Natural killer cell (primary cell): ENCODE data around the gene PCIF1. TPM values are rescaled to one million over a fixed set of nuclear protein-coding genes. Genes with fewer than 3 reads are reported as not detected.

Experiments
- ATAC-seq, 3 donors: fragments of 150-1000 bp in 2 of 3; fragments of 200-7000 bp in 1 of 3; cut with Tn5 transposase; 1 replicate in 1 of 3; 2 replicates in 2 of 3; pipeline ENCODE4 v1.10.0; 2021; ENCODE audit warnings: mild to moderate bottlenecking in 2 of 3, moderate library complexity in 2 of 3
- DNase-seq, 2 donors: peaks; one replicate each; pipeline versions ENCODE4 v3.0.0 to v3.0.0-alpha.2; 2013 to 2021; ENCODE audit warnings: mixed read lengths in 1 of 2
- H3K27ac ChIP-seq: one replicate; pipeline ENCODE4 v1.5.1; 2013; ENCODE audit warnings: mild to moderate bottlenecking, low read length
- H3K27me3 ChIP-seq: one replicate; pipeline ENCODE4 v1.6.1; 2013; ENCODE audit warnings: low read length; ENCODE audit not compliant: control insufficient read depth, insufficient read depth
- H3K36me3 ChIP-seq: one replicate; pipeline ENCODE4 v1.6.1; 2013; ENCODE audit warnings: low read length; ENCODE audit not compliant: control insufficient read depth, insufficient read depth
- H3K4me1 ChIP-seq: one replicate; pipeline ENCODE4 v1.6.1; 2013; ENCODE audit warnings: low read length; ENCODE audit not compliant: control insufficient read depth, insufficient read depth
- H3K4me3 ChIP-seq: one replicate; pipeline ENCODE4 v1.5.1; 2013; ENCODE audit warnings: low read length
- H3K9me3 ChIP-seq: one replicate; pipeline ENCODE4 v1.6.1; 2013; ENCODE audit warnings: low read length; ENCODE audit not compliant: control insufficient read depth, insufficient read depth
- H3K27ac Mint-ChIP-seq, 2 donors: one replicate each; pipeline ENCODE4 v1.8.0; 2022; ENCODE audit warnings: mild to moderate bottlenecking in 2 of 2, mixed read lengths in 2 of 2, moderate library complexity in 1 of 2
- H3K27me3 Mint-ChIP-seq, 2 donors: one replicate each; pipeline ENCODE4 v1.8.0; 2022; ENCODE audit warnings: low read depth in 2 of 2, mixed read lengths in 2 of 2
- H3K36me3 Mint-ChIP-seq: one replicate; pipeline ENCODE4 v1.8.0; 2022; ENCODE audit warnings: mixed read lengths
- H3K4me1 Mint-ChIP-seq, 2 donors: one replicate each; pipeline ENCODE4 v1.8.0; 2022; ENCODE audit warnings: mixed read lengths in 2 of 2
- H3K4me3 Mint-ChIP-seq: one replicate; pipeline ENCODE4 v1.8.0; 2022; ENCODE audit warnings: mild to moderate bottlenecking, moderate library complexity, mixed read lengths
- H3K9me3 Mint-ChIP-seq, 2 donors: one replicate each; pipeline ENCODE4 v1.8.0; 2022; ENCODE audit warnings: mixed read lengths in 2 of 2
- CTCF ChIP-seq: fragments of 200-600 bp; IDR thresholded peaks from one replicate; pipeline ENCODE4 v1.8.0; 2022; ENCODE audit warnings: antibody characterized with exemption
- WGBS: methylation state at CpG from one replicate; pipeline ENCODE4 v1.1.7; 2013; ENCODE audit warnings: missing lambda C conversion rate; ENCODE audit not compliant: insufficient coverage; 5-methylcytosine and 5-hydroxymethylcytosine counted together
- intact Hi-C: fragments of 100-400 bp; cut with micrococcal nuclease; formaldehyde crosslinking; loops from one replicate; pipeline ENCODE4 v1.14.2; 2022
- total RNA-seq, 4 donors: library from RNA; stranded (reverse); fragments of 120-200 nt in 1 of 4; gene quantifications; one replicate each; pipeline versions ENCODE4 v1.2.3 to v1.2.4, GENCODE V29; 2013 to 2022

The PCIF1 gene
- total RNA-seq, 3 donors from 2014 or later (not counting 1 experiment from before 2014, with no cell fraction given) = 72.0 to 85.1 (median 73.3) TPM

- H3K36me3 Mint-ChIP-seq = no peaks in the 10 kb centered on the region
- Histone ChIP-seq H3K9me3 (no peaks in the 10 kb centered on the region), H3K36me3 (no peaks in the 10 kb centered on the region), H3K27ac (no peak overlapping the region), H3K4me1 (no peaks in the 10 kb centered on the region), H3K27me3 (no peaks in the 10 kb centered on the region), H3K4me3 (no peak overlapping the region)
- H3K27ac Mint-ChIP-seq = no peak overlapping the region
- no peaks in the 10 kb centered on the region for H3K27me3 Mint-ChIP-seq
- ATAC-seq (no peak), DNase-seq (no peak)
- no peaks in the 10 kb centered on the region for H3K4me1 Mint-ChIP-seq
- TF ChIP-seq CTCF = no peak
- intact Hi-C loops = no loop called here
- H3K4me3 Mint-ChIP-seq = no peak overlapping the region
- WGBS = 77% methylated on average over 16 of the region's 16 CpGs
- no peaks in the 10 kb centered on the region for H3K9me3 Mint-ChIP-seq
These were observed 29.6 kb upstream of the PCIF1 start for GRCh38 chr20:45904583-45905504.

GRCh38 chr20:45905505-45906079 is 28.9 kb upstream of the PCIF1 start:
- Histone ChIP-seq H3K27ac (no peak overlapping the region), H3K36me3 (no peaks in the 10 kb centered on the region), H3K4me1 (peaks cover 4% of the 10 kb centered on the region), H3K4me3 (no peak overlapping the region), H3K9me3 (no peaks in the 10 kb centered on the region), H3K27me3 (no peaks in the 10 kb centered on the region)
- Mint-ChIP-seq H3K9me3 (no peaks in the 10 kb centered on the region), H3K27me3 (no peaks in the 10 kb centered on the region), H3K4me3 (no peak overlapping the region), H3K4me1 (peaks cover 3% of the 10 kb centered on the region in 2 donors), H3K27ac (no peak overlapping the region), H3K36me3 (no peaks in the 10 kb centered on the region)
- TF ChIP-seq CTCF = no peak
- no peak for ATAC-seq
- WGBS = 93% methylated on average over 8 of the region's 8 CpGs
- no peak for DNase-seq
- intact Hi-C loops = no loop called here

GRCh38 chr20:45907219-45907948 is 27.1 kb upstream of the PCIF1 start:
- H3K27me3 Mint-ChIP-seq = no peaks in the 10 kb centered on the region
- 96% methylated on average over 17 of the region's 17 CpGs for WGBS
- H3K4me1 Mint-ChIP-seq = peaks cover 9 to 16% of the 10 kb centered on the region in 2 donors
- no peak for TF ChIP-seq CTCF
- no peak overlapping the region for H3K4me3 Mint-ChIP-seq
- H3K9me3 Mint-ChIP-seq = no peaks in the 10 kb centered on the region
- peaks cover 6% of the 10 kb centered on the region for H3K27me3 ChIP-seq
- ATAC-seq (no peak), DNase-seq (no peak)
- H3K9me3 ChIP-seq = no peaks in the 10 kb centered on the region
- H3K4me3 ChIP-seq = no peak overlapping the region
- no peaks in the 10 kb centered on the region for H3K36me3 ChIP-seq
- H3K36me3 Mint-ChIP-seq = no peaks in the 10 kb centered on the region
- H3K27ac ChIP-seq = no peak overlapping the region
- no peak overlapping the region for H3K27ac Mint-ChIP-seq
- intact Hi-C loops = no loop called here
- peaks cover 21% of the 10 kb centered on the region for H3K4me1 ChIP-seq
